Retinal pigment epithelial cell (primary cell): ENCODE data around the gene CFAP100.

Source experiments
- DNase-seq: peaks from one replicate; pipeline ENCODE4 v3.0.0-alpha.2; 2010; ENCODE audit warnings: low read depth
- H3K4me3 ChIP-seq: 2 replicates; pipeline ENCODE4 v1.5.1; 2011; ENCODE audit warnings: mild to moderate bottlenecking, low read length, control low read depth, moderate library complexity
- TF ChIP-seq, protein P1 (sequence below): conservative IDR thresholded peaks from 2 replicates; pipeline ENCODE4 v1.5.1; 2011; ENCODE audit warnings: low read depth, low read length, control low read depth, inconsistent platforms

Gene CFAP100

GRCh38 chr3:126394179-126394976 lies at the start of gene CFAP100:
Gene CFAP100 (plus strand): TSS chr3:126394909. CDS start chr3:126396001, 1,092 bp downstream.
- H3K4me3 ChIP-seq: peak within 1 kb of the TSS; percentile 11
- DNase-seq: no peak
- TF ChIP-seq, protein P1, sequence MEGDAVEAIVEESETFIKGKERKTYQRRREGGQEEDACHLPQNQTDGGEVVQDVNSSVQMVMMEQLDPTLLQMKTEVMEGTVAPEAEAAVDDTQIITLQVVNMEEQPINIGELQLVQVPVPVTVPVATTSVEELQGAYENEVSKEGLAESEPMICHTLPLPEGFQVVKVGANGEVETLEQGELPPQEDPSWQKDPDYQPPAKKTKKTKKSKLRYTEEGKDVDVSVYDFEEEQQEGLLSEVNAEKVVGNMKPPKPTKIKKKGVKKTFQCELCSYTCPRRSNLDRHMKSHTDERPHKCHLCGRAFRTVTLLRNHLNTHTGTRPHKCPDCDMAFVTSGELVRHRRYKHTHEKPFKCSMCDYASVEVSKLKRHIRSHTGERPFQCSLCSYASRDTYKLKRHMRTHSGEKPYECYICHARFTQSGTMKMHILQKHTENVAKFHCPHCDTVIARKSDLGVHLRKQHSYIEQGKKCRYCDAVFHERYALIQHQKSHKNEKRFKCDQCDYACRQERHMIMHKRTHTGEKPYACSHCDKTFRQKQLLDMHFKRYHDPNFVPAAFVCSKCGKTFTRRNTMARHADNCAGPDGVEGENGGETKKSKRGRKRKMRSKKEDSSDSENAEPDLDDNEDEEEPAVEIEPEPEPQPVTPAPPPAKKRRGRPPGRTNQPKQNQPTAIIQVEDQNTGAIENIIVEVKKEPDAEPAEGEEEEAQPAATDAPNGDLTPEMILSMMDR: no peak

GRCh38 chr3:126345231-126345630 lies 49.5 kb upstream of the CFAP100 start:
- TF ChIP-seq, protein P1: no peak
- DNase-seq: no peak
- no peak overlapping the region for H3K4me3 ChIP-seq

- no peak overlapping the region for H3K4me3 ChIP-seq
- TF ChIP-seq, protein P1: no peak
- DNase-seq: no peak
These were observed 48.9 kb upstream of the CFAP100 start for GRCh38 chr3:126345641-126346460.

DNA sequence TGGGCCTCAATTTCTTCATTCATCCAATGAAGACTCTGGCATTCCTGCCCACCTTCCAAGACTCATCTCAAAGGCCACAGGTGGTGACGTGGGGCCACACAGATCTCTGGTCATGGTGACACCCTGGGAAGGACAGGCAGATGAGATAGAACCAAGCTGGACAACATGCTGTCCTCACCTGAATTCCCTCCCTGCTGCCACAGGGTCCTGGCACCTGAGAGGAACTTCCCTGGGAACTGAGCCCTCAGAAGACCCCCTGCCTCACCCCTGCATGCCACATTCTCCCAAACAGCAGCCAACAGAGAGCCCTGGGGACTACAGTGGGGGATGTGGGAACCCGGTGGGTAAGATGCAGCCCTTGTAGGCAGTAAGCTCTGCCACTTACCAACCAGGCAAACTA lies 48.2 kb upstream of the CFAP100 start:
- DNase-seq: no peak
- no peak overlapping the region for H3K4me3 ChIP-seq
- TF ChIP-seq, protein P1: no peak

DNA sequence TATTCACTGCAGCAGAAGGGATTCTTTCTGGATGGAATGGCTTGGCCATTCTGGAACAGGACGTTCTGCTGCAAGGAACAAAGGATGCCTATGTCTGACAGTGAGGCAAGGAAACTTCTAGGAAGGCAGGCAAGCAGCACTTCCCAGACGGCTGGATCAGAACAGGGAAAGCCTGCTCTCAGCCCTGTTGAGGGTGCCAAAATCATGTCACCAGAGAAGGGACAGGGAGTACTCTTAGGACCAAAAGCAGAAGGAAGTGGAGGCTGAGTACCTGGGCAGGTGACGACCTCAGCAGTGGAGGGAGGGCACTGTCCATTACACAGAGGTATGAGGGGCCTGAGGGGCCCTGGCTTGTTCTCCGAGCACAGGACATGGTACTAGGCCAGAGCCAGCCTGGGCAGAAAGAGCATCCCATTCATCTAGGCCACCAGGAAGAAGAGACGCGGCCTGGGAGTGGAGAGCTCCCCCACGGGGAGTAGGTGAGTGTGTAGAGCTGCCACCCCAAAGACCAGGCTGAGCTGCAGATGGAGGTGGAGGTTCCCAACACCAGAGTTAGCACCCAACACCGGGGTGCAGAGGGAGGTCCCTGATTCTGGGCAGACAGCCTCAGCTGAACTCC lies 47.1 kb upstream of the CFAP100 start:
- TF ChIP-seq, protein P1: no peak
- DNase-seq: no peak
- H3K4me3 ChIP-seq: no peak overlapping the region

DNA sequence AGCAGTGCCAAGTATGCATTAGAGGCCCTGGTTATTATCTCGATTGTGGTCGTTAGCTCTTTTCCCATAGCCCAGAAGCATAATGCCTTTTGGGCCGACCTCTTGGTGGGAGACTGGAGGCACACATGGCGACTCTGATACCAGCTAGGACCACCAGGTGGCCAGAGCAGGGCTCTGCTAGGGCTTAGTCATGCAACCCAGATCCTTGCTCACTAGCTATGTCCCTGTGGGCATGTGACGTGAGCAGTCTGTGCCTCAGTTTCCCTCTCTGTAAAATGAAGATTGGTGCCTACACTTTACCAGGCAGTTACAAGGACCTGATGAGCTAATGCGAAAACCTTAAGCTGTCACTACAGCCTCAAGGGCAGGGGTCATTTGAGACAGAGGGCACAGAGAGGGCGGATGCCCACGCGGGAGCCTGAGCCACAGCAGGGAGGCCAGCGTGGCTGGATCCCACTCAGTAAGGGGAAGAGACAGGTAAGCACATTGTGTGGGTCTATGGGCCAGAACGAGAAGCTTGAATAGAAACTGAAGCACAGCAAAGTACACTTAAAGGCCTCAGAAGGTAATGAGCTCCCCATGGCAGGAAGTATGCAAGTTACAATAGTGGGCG lies 46.3 kb upstream of the CFAP100 start:
- DNase-seq: no peak
- TF ChIP-seq, protein P1: peak; percentile 36
- H3K4me3 ChIP-seq: no peak overlapping the region
